HG03469 (cell line): Measurements from ENCODE around the gene TCF7L2.

Experiments used
- ATAC-seq: cut with Tn5 transposase; IDR thresholded peaks from one replicate; pipeline ENCODE4 v1.9.1; 2021; ENCODE audit warnings: mild to moderate bottlenecking, moderate library complexity, moderate number of reproducible peaks; ENCODE audit not compliant: unreplicated experiment

TCF7L2 gene

GRCh38 chr10:112963835-112964234 is 13.8 kb downstream of the TCF7L2 start:
- no peak for ATAC-seq

GRCh38 chr10:112964482-112964881 is 14.4 kb downstream of the TCF7L2 start:
- no peak for ATAC-seq

GRCh38 chr10:112966194-112966855 is 16.3 kb downstream of the TCF7L2 start:
- no peak for ATAC-seq

GRCh38 chr10:112967200-112967599 is 17.2 kb downstream of the TCF7L2 start:
- no peak for ATAC-seq

GRCh38 chr10:112969131-112969530 is 19.1 kb downstream of the TCF7L2 start:
- no peak for ATAC-seq

GRCh38 chr10:112969542-112969941 is 19.5 kb downstream of the TCF7L2 start:
- no peak for ATAC-seq

GRCh38 chr10:112970021-112970420 is 20.0 kb downstream of the TCF7L2 start:
- no peak for ATAC-seq

GRCh38 chr10:112972606-112973005 is 22.6 kb downstream of the TCF7L2 start:
- no peak for ATAC-seq

GRCh38 chr10:112973046-112973445 is 23.0 kb downstream of the TCF7L2 start:
- ATAC-seq, result no peak

- ATAC-seq, result no peak
Observed at GRCh38 chr10:112973805-112974204, 23.8 kb downstream of the TCF7L2 start.

GRCh38 chr10:112977426-112977898 is 27.4 kb downstream of the TCF7L2 start:
- ATAC-seq, result no peak

GRCh38 chr10:112979927-112980326 is 29.9 kb downstream of the TCF7L2 start:
- ATAC-seq, result no peak

- no peak for ATAC-seq
Observed at GRCh38 chr10:112980937-112981336, 30.9 kb downstream of the TCF7L2 start.

GRCh38 chr10:112981553-112981952 is 31.5 kb downstream of the TCF7L2 start:
- peak; percentile 96 for ATAC-seq

GRCh38 chr10:112983444-112984056 is 33.5 kb downstream of the TCF7L2 start:
- no peak for ATAC-seq

GRCh38 chr10:112984756-112985155 is 34.7 kb downstream of the TCF7L2 start:
- no peak for ATAC-seq

GRCh38 chr10:112985690-112986543 is 35.9 kb downstream of the TCF7L2 start:
- ATAC-seq, result no peak

- no peak for ATAC-seq
Observed at GRCh38 chr10:112986544-112987190, 36.6 kb downstream of the TCF7L2 start.

- ATAC-seq, result no peak
Observed at GRCh38 chr10:112988839-112989406, 38.9 kb downstream of the TCF7L2 start.

GRCh38 chr10:112989826-112990225 is 39.8 kb downstream of the TCF7L2 start:
- no peak for ATAC-seq

GRCh38 chr10:112990271-112990670 is 40.2 kb downstream of the TCF7L2 start:
- no peak for ATAC-seq
